Loucy (cell line): ENCODE measurements around the gene PTGDR.

Experiments
- EZH2phosphoT487 ChIP-seq: fragments of 200-600 bp; IDR thresholded peaks from 2 replicates; pipeline ENCODE4 v1.6.1; 2018; ENCODE audit warnings: antibody characterized with exemption, mild to moderate bottlenecking, moderate library complexity, borderline replicate concordance
- TF ChIP-seq, protein P1 (sequence below): fragments of 200-600 bp; sonication (generic); conservative IDR thresholded peaks from 2 replicates; pipeline ENCODE4 v1.5.1; 2014; ENCODE audit warnings: mild to moderate bottlenecking, antibody characterized with exemption, low read length

DNA sequence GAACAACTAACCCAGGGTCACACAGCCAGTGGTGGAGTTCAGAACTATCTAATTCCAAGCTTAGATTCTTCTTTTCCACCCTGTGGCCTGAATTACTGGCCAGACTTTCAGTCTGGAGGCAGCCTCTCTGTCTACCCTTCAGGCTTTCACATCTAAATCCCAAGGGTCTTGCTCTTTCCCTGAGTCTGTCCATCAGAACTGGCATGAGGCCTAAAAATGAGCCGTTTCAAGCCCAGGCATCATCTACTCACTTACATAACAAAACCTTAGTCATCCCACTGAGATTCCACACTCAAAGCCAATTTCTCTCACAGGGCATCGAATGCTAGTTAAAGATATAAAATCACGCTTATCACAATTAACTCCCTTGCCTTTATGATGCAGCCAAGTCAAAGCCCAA is 1.3 kb upstream of the PTGDR start:
- TF ChIP-seq, protein P1, sequence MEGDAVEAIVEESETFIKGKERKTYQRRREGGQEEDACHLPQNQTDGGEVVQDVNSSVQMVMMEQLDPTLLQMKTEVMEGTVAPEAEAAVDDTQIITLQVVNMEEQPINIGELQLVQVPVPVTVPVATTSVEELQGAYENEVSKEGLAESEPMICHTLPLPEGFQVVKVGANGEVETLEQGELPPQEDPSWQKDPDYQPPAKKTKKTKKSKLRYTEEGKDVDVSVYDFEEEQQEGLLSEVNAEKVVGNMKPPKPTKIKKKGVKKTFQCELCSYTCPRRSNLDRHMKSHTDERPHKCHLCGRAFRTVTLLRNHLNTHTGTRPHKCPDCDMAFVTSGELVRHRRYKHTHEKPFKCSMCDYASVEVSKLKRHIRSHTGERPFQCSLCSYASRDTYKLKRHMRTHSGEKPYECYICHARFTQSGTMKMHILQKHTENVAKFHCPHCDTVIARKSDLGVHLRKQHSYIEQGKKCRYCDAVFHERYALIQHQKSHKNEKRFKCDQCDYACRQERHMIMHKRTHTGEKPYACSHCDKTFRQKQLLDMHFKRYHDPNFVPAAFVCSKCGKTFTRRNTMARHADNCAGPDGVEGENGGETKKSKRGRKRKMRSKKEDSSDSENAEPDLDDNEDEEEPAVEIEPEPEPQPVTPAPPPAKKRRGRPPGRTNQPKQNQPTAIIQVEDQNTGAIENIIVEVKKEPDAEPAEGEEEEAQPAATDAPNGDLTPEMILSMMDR = no peak
- no peak for TF ChIP-seq EZH2phosphoT487
